Fibroblast of lung (primary cell): Measurements from ENCODE around the gene GCM1.

Experiments
- CTCF ChIP-seq, 2 donors: IDR thresholded peaks in 1 of 2; conservative IDR thresholded peaks in 1 of 2; 1 replicate in 1 of 2; 2 replicates in 1 of 2; pipeline ENCODE4 v1.5.1; 2011 to 2012; ENCODE audit warnings: low read length in 2 of 2, control low read depth in 1 of 2, inconsistent platforms in 1 of 2, low read depth in 1 of 2, mild to moderate bottlenecking in 1 of 2
- EZH2 ChIP-seq: IDR thresholded peaks from 2 replicates; pipeline ENCODE4 v1.5.1; 2012; ENCODE audit warnings: low read length, control low read depth, mild to moderate bottlenecking; ENCODE audit errors: missing control alignments

DNA sequence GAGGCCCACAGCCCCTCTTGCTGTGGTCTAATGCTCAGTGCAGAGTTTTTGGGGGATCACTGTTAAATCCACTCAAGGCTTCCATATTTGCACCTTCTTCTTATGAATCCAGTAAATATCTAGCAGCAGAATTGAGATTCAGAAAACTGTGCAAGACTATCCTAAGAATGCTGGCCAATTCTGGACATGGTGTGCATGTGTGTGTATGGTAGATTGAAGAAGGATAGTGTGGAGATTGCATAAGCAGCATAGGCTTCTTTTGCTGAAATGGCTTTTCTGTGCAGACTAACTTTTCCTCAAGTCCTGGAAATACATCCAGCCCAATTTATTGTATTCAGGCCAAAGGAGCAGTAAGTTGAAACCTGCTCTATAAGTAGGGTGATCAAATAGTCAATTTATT, 43.7 kb downstream of the GCM1 start:
- TF ChIP-seq CTCF (conservative IDR thresholded peaks at IDR 0.05 in 1 of 2, IDR thresholded peaks at IDR 0.05 in 1 of 2; ENCODE audit: low read depth in 1 of 2, low read length in 2 of 2) (no peak), EZH2 (no peak)
